ENCODE data around the gene VENTX. TPM values are rescaled to one million over a fixed set of nuclear protein-coding genes. Genes with fewer than 3 reads are reported as not detected.
"Not testable (repeated sequence)": the region's sequence is repeated elsewhere in the genome, so short reads cannot be mapped to it uniquely, and the experiment has no call there.

Gene VENTX
- total RNA-seq, 1 donor from 2014 or later: not detected

GRCh38 chr10:133215586-133215985, 22.1 kb upstream of the VENTX start:
- TF ChIP-seq CTCF (conservative IDR thresholded peaks at IDR 0.05; ENCODE audit: low read depth, low read length): no peak
- H3K4me3 ChIP-seq (ENCODE audit: low read depth, low read length): no peak overlapping the region
- no peak for DNase-seq (ENCODE audit: low read depth)

GRCh38 chr10:133216776-133217175, 20.9 kb upstream of the VENTX start:
- H3K4me3 ChIP-seq (ENCODE audit: low read depth, low read length): no peak overlapping the region
- TF ChIP-seq CTCF (conservative IDR thresholded peaks at IDR 0.05; ENCODE audit: low read depth, low read length): no peak
- no peak for DNase-seq (ENCODE audit: low read depth)

- TF ChIP-seq CTCF (conservative IDR thresholded peaks at IDR 0.05; ENCODE audit: low read depth, low read length): no peak
Measured at GRCh38 chr10:133217800-133218589, 19.7 kb upstream of the VENTX start.

GRCh38 chr10:133218891-133219290, 18.8 kb upstream of the VENTX start:
- TF ChIP-seq CTCF (conservative IDR thresholded peaks at IDR 0.05; ENCODE audit: low read depth, low read length): no peak
- DNase-seq (ENCODE audit: low read depth): no peak
- H3K4me3 ChIP-seq (ENCODE audit: low read depth, low read length): no peak overlapping the region

More at GRCh38 chr10:133217800-133218589, 19.7 kb upstream of the VENTX start:
- H3K4me3 ChIP-seq (ENCODE audit: low read depth, low read length): no peak overlapping the region
- DNase-seq (ENCODE audit: low read depth): no peak

- TF ChIP-seq CTCF (conservative IDR thresholded peaks at IDR 0.05; ENCODE audit: low read depth, low read length): no peak
- no peak for DNase-seq (ENCODE audit: low read depth)
- no peak overlapping the region for H3K4me3 ChIP-seq (ENCODE audit: low read depth, low read length)
Measured at GRCh38 chr10:133219782-133220181, 17.9 kb upstream of the VENTX start.

GRCh38 chr10:133221331-133221730, 16.3 kb upstream of the VENTX start:
- H3K4me3 ChIP-seq (ENCODE audit: low read depth, low read length): no peak overlapping the region
- no peak for TF ChIP-seq CTCF (conservative IDR thresholded peaks at IDR 0.05; ENCODE audit: low read depth, low read length)
- DNase-seq (ENCODE audit: low read depth): no peak

GRCh38 chr10:133221756-133222155, 15.9 kb upstream of the VENTX start:
- H3K4me3 ChIP-seq (ENCODE audit: low read depth, low read length); DNase-seq (ENCODE audit: low read depth): not testable (repeated sequence)
